ENCODE measurements around the gene PI4K2A.

Gene PI4K2A

GRCh38 chr10:97713826-97714400 lies 73.4 kb downstream of the PI4K2A start:
- H3K9ac ChIP-seq (ENCODE audit: low read length), result no peak overlapping the region
- no peaks in the 10 kb centered on the region for H3K79me2 ChIP-seq (ENCODE audit: insufficient read depth, low read length)
- H3K36me3 ChIP-seq (ENCODE audit: insufficient read depth, low read length), result no peaks in the 10 kb centered on the region
- H3K4me1 ChIP-seq (ENCODE audit: insufficient read depth, low read length, severe bottlenecking), result no peaks in the 10 kb centered on the region
- H3K9me2 ChIP-seq (ENCODE audit: low read depth, low read length), result no peaks in the 10 kb centered on the region
- H3K27ac ChIP-seq (ENCODE audit: low read depth, low read length, poor library complexity, severe bottlenecking), result no peak overlapping the region
- no peak overlapping the region for H2AFZ ChIP-seq (ENCODE audit: low read length)
- H3K4me2 ChIP-seq (ENCODE audit: low read length), result peak overlapping the region; percentile 29
- H4K20me1 ChIP-seq (ENCODE audit: insufficient read depth, low read length), result no peaks in the 10 kb centered on the region
- peak overlapping the region; percentile 37 for H3K4me3 ChIP-seq (ENCODE audit: low read depth, low read length, poor library complexity, severe bottlenecking)
- H3K27me3 ChIP-seq (ENCODE audit: insufficient read depth, low read length), result no peaks in the 10 kb centered on the region
- no peaks in the 10 kb centered on the region for H3F3A ChIP-seq (ENCODE audit: insufficient read depth, low read length)
- TF ChIP-seq CTCF (IDR thresholded peaks at IDR 0.05; ENCODE audit: low read length) (no peak), EZH2 (IDR thresholded peaks at IDR 0.05; ENCODE audit: borderline replicate concordance, low read length) (no peak)
- no peaks in the 10 kb centered on the region for H3K9me3 ChIP-seq (ENCODE audit: low read length)

- H3K79me2 ChIP-seq (ENCODE audit: insufficient read depth, low read length), result no peaks in the 10 kb centered on the region
- H3K9ac ChIP-seq (ENCODE audit: low read length), result no peak overlapping the region
- no peaks in the 10 kb centered on the region for H3K4me1 ChIP-seq (ENCODE audit: insufficient read depth, low read length, severe bottlenecking)
- H2AFZ ChIP-seq (ENCODE audit: low read length), result no peak overlapping the region
- no peaks in the 10 kb centered on the region for H4K20me1 ChIP-seq (ENCODE audit: insufficient read depth, low read length)
- no peaks in the 10 kb centered on the region for H3K36me3 ChIP-seq (ENCODE audit: insufficient read depth, low read length)
- H3K4me3 ChIP-seq (ENCODE audit: low read depth, low read length, poor library complexity, severe bottlenecking), result peak overlapping the region; percentile 37
- H3K9me2 ChIP-seq (ENCODE audit: low read depth, low read length), result no peaks in the 10 kb centered on the region
- no peak overlapping the region for H3K27ac ChIP-seq (ENCODE audit: low read depth, low read length, poor library complexity, severe bottlenecking)
- no peaks in the 10 kb centered on the region for H3K9me3 ChIP-seq (ENCODE audit: low read length)
- TF ChIP-seq CTCF (IDR thresholded peaks at IDR 0.05; ENCODE audit: low read length) (no peak), EZH2 (IDR thresholded peaks at IDR 0.05; ENCODE audit: borderline replicate concordance, low read length) (no peak)
- peak overlapping the region; percentile 29 for H3K4me2 ChIP-seq (ENCODE audit: low read length)
- H3F3A ChIP-seq (ENCODE audit: insufficient read depth, low read length), result no peaks in the 10 kb centered on the region
- no peaks in the 10 kb centered on the region for H3K27me3 ChIP-seq (ENCODE audit: insufficient read depth, low read length)
Measured at GRCh38 chr10:97714401-97715258, 74.2 kb downstream of the PI4K2A start.

GRCh38 chr10:97715259-97715874 lies 74.9 kb downstream of the PI4K2A start:
- H3F3A ChIP-seq (ENCODE audit: insufficient read depth, low read length), result no peaks in the 10 kb centered on the region
- H3K4me3 ChIP-seq (ENCODE audit: low read depth, low read length, poor library complexity, severe bottlenecking), result no peak overlapping the region
- no peak overlapping the region for H3K9ac ChIP-seq (ENCODE audit: low read length)
- H3K36me3 ChIP-seq (ENCODE audit: insufficient read depth, low read length), result no peaks in the 10 kb centered on the region
- no peaks in the 10 kb centered on the region for H4K20me1 ChIP-seq (ENCODE audit: insufficient read depth, low read length)
- no peaks in the 10 kb centered on the region for H3K79me2 ChIP-seq (ENCODE audit: insufficient read depth, low read length)
- TF ChIP-seq CTCF (IDR thresholded peaks at IDR 0.05; ENCODE audit: low read length), result no peak
- no peaks in the 10 kb centered on the region for H3K9me2 ChIP-seq (ENCODE audit: low read depth, low read length)
- no peak overlapping the region for H3K4me2 ChIP-seq (ENCODE audit: low read length)
- no peaks in the 10 kb centered on the region for H3K9me3 ChIP-seq (ENCODE audit: low read length)
- no peak overlapping the region for H2AFZ ChIP-seq (ENCODE audit: low read length)
- H3K4me1 ChIP-seq (ENCODE audit: insufficient read depth, low read length, severe bottlenecking), result no peaks in the 10 kb centered on the region
- no peaks in the 10 kb centered on the region for H3K27me3 ChIP-seq (ENCODE audit: insufficient read depth, low read length)
- no peak overlapping the region for H3K27ac ChIP-seq (ENCODE audit: low read depth, low read length, poor library complexity, severe bottlenecking)
